ENCODE data around the gene EID1.

EID1 gene

DNA sequence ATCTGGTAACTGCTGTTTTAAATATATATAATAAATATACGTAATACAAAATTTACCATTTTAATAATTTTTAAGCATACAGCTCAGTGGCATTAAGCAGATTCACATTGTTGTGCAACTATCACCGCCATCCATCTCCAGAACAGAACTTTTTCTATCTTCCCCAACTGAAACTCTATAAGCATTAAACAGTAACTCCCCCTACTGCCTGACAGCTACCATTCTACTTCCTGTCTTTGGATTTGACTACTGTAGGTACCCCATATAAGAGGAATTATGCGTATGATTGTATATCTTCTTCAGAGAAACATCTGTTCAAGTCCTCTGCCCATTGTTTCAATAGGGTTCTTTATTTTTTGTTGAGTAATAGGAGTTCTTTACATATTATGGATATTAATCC is 36.8 kb downstream of the EID1 start:
- peak; percentile 27 to 50 for DNase-seq

DNA sequence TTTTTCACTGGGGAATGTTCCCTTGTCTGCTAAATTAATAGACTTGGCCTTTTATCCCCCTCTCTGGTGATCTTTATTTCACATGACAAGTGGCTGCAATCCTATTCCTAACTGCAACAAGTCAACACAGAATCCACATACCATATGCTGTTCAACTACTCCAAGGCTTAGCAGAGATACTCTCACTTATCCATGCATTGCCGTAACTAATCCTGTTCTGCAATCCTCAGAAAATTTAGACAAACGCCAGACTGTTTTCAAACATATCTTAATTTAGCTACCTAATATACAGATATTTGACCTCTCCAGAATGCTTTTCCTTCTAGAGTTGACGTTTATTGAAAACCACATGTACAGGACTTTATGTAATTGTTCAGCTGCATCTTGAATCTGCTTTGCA is 37.9 kb downstream of the EID1 start:
- no peak for DNase-seq

DNA sequence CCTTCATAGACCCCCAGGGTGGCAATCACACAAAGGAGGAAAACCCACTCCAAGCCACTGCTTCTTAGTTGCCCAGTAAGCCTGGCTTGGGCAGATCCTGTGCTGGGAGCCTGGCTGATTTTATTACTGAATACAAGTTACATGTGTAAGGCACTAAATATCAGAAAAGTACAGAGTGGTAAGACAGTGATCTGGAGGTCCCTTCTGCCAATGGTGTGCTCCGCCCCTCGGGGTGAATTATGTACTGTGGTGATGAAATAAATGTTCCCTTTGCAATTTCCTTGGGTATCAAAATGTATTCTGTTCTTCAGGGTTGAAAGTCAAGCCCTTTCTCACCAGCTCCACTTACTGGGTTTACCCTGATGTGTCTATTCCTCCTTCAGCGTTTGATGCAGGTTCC is 38.8 kb downstream of the EID1 start:
- DNase-seq: no peak

DNA sequence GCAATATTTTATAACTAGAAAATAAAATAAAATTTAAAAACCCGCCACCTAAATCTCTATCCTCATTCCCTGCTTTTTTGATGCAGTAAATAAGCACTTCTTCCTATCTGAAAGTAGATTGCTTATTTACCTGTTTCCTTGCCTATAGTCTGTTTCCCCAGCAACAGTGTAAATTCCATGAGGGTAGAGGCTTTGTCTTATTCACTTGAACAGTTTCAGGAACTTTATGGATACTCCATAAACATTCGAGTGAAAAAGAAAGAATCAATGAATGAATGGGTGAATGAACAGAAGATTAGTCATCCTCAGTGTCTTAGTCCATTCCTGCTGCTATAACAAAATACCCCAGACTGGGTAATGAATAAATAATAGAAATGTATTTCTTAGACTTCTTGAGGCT is 44.1 kb downstream of the EID1 start:
- no peak for DNase-seq

DNA sequence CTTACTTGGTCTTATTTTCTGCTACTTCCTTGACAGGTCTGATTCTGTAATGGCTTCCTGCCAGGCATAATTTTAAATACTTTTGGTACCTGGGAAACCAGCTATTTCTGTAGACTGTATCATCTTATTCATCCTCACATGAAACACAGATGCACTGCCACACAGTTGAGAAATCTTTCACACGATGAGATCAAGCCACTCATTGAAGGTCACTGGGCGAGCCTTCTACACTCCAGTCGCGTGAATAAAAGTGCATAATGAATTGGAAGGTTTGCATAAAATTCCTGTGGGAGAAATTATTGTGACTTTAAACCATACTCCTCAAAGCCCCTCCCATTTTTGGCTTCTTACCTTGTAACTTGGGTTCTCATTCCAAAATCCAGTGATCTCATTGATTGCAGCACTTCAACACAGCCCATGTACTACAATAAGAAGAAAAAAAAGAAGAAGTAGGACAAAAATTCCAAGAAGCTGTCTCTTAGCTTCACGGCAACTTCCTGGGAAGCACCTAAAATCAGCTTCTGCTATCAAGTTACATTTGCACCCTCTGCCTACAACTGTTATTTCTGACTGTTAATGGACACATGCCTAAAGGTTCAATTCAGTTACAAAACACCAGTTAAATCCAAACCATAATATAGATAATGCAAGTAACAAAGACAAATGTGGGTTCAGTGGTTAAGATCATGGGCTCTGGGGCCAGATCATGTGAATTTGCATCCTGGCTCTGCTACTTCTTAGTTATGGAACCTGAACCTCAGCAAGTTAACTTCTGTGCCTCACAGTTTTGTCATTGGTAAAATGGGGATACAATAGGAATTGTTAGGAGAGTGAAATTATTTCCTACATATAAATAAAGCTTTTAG is 46.8 kb downstream of the EID1 start:
- no peak for DNase-seq

DNA sequence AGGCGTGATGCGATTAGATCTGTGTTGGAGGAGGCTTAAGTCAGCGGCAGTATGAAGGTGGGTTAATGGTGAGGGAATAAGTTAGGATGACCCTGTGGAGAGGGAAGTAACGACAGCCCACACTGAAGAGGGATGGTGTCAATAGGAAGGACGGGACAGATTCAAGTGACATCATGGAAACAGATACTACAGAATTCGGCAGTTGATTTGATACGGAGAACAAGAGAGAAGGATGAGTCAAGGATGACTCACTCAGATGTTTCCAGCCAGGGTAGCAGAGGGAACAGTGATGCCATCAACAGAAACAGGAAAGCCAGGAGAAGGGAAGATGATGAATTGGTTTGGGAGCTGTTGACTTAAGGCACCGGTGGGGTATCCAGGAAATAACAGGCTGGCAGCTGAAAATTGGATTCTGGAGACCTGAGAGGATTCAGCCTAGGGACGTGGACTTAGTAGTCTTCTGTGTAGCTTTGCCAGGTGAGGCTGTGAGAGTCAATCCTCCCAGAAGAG is 47.8 kb downstream of the EID1 start:
- no peak for DNase-seq

DNA sequence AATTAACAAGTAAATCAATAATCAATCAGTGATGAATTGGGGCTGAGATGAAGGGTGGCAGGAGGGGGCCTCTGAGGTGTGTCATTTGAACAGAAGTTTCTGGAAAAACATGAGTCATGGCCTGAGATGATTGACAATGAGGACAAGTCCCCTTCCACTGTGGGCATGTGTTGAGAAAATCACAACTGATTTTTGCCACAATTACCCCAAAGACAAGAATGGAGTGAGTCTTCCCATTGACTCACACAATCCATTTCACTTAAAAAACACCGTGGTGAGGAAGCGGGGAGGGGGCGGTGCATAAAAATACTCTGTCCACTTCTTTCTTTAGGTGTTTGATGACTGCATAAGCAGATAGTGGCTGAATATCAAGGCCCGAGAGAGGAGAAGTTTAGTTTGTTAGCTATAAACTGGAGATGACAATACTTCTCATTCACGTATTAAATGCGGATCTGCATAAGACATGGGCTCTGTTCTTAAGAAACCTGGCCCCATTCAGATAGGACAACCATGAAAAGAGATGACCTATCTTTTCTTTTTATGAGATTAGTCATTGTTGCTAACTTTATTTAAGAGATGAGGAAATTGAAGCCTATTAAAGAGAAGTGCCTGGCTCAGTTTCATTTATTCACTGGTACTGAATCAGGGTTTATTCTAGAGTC is 51.1 kb downstream of the EID1 start:
- DNase-seq: no peak

DNA sequence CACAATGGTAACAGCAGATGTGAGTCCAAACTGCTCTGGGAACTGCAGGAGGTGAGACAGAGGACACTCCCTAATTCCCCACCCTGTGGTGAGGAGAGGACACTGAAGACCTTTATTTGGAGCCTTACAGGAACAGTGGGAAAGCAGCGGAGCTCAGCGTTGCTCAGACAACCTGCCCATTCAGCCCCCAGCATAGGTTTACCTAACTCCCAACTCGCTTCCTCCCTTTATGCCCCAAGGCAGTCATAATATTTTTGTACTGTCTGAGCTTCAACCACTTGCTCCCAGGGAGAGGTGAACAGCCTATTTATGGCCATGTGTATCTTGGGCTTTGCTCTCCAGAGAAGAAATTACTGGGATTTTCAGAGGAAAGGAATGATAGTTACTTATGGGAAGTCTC is 51.7 kb downstream of the EID1 start:
- no peak for DNase-seq
